ENCODE results near the gene EFTUD2.

EFTUD2 gene

DNA sequence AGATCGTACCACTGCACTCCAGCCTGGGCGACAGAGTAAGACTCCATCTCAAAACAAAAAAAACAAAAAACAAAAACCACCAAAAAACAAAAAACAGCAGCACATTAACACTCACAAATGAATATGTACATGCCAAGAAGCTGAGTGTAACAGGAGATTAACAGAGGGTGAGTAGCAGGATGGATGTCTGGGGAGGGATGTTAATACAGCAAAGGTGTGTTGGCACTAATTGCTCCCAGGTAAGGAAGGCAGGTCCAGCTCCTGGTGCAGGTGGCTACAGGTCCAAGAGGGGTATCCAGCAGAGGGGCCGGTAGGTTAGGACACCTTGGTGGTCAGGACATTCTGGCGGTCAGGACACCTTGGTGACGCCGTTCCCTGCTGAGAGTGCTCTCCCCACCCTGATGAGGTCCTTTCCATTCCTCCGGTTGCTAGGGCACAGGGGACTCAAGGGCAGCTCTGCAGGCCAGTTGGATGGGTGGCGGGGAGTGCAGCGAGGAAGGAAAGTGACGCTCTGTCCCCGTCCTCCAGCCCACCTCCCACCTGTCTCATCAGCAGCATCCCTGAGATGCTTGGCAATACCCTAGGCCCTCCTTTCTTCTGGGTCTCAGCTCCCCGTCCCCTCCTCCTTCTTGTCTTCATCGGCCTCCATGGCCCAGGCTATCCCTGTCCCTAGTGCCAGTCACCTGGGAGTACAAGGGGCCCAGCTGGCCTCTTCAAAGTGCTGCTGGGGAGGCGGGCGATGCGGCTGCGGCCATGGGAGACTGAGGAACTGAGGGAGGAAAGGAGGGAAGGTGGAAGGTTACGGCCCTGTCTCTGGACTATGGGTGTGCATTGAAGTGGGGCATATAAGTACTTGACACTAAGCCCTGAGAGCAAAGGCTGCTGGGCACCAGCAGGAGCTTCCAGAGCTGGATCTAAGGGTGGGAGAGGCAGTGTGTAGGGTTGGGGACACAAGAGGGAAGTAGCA is 26.8 kb upstream of the EFTUD2 start:
- DNase-seq (ENCODE audit: low read depth in 2 of 3, low spot score in 2 of 3): no peak

DNA sequence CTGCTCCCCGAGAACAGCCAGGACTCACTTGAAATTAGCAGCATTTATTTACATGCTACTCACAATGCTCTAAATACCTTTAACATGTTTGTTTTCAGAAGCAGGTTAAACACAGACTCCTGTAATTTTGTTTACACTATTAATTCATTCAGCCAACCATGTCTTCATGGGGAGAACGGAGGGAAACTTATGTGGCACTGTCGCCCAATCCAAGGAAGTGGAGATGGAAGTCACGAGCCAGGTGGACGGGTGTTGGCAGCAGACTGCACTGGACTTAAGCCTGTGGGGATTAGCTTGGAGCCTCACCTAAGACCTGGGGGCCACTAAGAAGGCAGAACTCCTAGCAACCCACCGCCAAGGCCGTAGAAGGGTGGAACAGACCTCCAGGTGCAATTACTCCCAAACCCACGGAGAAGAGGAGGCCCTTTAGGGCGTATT is 24.9 kb upstream of the EFTUD2 start:
- no peak for DNase-seq (ENCODE audit: low read depth in 2 of 3, low spot score in 2 of 3)

DNA sequence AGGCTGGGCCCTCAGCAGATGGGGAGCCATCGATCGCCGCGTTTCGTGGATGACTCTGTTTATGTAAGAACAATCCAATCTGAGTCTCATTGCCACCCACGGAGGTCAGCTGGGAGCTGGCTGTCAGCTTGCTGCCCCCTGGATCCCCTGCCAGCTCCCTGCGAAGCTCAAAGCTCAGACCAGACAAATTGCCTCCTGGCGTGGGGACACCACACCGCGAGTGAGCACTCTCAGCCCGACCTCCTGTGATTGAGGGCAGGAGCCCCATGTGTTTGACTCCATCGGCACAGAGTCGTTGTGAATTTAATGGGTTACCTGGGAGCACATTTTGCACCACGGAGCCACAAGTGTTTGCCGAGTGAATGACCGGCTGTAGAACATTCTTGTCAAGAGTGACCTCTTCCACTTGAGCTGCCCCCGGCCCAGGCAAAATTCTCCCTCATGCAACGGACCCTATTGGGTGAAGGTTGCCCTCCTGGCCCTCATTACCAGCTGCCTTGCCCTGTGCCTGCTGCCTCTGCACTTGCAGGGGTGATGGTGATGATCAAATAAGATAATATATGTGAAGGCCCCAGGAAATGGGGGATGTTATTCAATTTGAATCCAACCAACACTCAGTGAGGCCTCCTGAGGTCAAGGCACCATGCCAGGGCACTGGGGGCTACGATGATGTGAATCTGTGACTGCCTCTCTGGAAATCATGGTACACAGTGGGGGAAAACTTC is 23.7 kb upstream of the EFTUD2 start:
- DNase-seq (ENCODE audit: low read depth in 2 of 3, low spot score in 2 of 3): no peak

DNA sequence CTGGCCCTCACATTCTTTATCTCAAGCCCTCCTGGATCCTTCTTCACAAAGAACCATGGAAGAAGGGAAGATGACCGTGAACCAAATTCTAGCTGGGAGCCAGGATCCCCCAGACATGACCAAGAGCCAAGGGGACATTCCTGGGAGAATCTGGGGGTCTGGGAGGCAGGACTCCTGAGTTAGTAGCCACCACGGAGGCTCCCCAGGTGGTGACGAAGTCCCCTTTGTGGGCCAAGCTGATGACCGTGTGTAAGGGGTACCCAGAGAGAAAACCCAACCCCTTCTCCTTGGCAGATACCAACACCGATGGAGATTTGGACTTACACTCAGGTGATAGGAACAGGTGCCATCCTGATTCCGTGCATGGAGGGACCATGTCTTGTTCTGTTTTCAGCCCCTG is 22.9 kb upstream of the EFTUD2 start:
- DNase-seq (ENCODE audit: low read depth in 2 of 3, low spot score in 2 of 3): no peak

DNA sequence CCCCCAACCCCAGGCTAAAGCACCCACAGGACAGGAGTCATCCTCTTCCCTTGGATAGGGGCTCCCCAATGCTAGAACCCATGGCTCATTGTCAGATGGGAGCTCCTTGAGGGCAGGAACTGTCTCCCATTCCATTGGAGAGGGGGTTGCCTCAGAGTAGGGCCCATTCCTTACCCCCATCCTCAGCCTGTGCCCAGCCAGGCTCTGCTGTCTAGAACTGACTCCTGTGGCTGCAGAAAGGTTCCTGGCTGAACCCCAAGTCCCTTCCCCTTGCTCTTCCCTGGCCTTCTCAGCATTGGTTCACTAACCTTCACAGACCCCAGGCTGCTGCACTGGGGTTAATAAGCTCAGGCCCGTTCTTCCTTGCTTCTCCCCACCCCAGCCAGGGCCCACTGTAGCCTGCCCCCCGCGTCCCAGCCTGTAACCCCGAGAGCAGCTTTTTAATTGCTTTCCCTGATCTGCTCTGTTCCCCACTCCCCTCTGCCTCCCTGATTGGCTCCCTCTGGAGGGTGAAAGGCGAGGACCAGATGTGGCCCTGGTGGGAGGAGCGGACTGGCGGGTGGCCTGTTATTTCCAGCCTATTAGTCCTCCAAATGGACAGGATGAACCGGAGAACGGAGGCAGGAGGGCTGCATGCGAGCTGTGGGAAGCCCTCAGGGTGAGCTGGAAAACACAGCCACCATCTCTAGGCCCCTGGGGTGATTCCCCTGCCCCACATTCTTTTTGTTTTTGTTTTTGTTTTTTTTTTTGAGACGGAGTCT is 22.1 kb upstream of the EFTUD2 start:
- no peak for DNase-seq (ENCODE audit: low read depth in 2 of 3, low spot score in 2 of 3)

DNA sequence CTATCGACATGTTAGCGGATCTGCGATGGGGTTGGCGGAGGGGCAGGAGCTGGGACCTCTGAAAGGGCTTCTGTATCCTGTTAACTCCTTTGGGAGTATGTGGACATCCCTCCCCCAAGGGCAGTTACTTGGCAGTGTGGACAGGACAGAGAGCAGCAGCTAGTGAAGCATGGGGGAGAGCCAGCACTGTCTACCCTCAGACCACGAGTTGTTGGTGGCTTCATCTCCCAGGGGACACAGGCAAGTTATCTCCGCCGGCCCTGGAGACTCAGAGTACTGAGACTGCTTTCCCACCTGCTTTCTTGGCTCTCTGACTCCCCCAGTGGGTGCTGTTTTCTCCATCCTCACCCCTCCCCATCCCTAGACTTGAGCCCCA is 21.3 kb upstream of the EFTUD2 start:
- no peak for DNase-seq (ENCODE audit: low read depth in 2 of 3, low spot score in 2 of 3)

DNA sequence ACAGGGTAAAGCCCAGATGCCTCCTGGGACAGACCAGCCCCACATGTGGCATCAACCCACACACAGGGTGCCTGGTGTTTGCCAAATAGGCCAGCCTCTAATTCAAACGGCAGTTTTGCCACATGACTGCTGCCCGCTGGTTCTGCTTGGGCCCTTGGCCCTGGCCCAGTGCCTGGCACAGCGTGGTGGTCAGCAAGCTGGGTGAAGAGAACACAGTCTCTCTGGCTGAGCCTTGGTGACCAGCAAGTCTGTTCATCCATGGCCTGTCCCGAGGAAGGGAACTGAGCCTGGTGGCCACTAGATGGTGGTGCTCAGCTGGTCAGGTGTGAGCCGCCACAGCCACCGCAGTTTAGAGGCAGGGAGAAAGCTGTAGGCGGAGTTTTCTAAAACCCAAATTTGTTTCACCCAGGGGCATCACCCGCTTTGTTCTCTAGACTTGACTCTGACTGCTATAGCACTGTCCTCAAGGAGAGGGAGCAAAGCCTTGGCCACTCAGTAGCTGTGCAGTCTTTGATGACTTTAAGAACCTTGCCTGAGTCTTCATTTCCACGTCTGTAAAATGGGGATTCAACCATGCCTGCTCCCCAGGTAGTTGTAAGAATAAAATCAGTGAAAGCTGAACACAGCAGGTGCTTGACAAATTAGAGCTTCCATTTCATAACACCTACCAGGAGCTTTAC is 20.8 kb upstream of the EFTUD2 start:
- DNase-seq (ENCODE audit: low read depth in 2 of 3, low spot score in 2 of 3): peak in 2 of 3 experiments; percentile 25 to 27

DNA sequence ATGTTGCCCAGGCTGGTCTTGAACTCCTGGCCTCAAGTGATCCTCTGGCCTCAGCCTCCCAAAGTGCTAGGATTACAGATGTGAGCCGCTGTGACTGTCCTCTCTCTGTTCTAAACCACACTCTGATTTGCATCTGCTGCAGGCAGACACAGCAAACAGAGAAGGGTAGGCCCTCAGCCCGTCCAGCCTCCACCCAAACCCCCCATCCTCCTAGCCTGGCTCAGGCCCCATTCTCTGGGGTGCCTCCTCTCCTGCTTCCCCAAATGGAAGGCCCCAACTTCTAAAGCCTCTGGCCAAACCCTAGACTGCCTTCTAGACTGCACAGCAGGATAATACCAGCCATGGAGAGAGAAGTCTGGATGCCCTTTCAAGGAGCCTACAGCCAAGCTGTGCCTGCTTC is 20.2 kb upstream of the EFTUD2 start:
- DNase-seq (ENCODE audit: low read depth in 2 of 3, low spot score in 2 of 3): no peak

DNA sequence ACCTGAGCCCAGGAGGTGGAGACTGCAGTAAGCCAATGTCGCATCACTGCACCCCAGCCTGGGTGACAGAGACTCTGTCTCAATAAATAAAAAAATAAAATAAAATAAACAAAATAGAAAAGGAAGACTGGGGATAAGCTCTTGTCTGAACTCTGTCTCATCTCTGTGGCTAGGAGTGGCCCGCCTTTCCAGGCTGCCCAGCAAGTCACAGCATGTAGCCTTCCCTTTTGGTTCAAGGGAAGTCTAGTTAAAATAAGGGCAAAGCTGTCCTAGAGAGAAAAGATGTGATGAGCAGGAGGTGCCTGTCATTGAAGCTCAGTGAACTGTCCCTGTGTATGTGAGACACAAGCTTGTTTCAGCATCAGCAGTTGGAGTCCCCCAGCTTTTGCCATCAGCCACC is 18.8 kb upstream of the EFTUD2 start:
- DNase-seq (ENCODE audit: low read depth in 2 of 3, low spot score in 2 of 3): no peak

DNA sequence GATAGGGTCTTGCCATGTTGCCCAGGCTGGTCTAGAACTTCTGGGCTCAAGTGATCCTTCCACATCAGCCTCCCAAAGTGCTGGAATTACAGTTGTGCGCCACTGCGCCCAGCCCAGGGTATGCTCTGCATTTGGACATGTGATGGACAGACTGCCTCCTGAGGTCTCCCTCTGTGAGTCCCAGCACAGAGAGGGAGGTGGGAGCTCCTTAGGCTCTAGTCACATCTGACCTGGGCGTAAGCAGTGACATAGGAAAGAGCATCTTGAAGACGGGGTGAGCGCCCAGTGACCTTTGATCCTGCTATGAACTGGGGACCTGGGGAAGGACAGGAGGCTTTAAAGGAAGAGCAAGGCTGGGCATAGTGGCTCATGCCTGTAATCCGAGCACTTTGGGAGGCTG is 18.2 kb upstream of the EFTUD2 start:
- no peak for DNase-seq (ENCODE audit: low read depth in 2 of 3, low spot score in 2 of 3)

DNA sequence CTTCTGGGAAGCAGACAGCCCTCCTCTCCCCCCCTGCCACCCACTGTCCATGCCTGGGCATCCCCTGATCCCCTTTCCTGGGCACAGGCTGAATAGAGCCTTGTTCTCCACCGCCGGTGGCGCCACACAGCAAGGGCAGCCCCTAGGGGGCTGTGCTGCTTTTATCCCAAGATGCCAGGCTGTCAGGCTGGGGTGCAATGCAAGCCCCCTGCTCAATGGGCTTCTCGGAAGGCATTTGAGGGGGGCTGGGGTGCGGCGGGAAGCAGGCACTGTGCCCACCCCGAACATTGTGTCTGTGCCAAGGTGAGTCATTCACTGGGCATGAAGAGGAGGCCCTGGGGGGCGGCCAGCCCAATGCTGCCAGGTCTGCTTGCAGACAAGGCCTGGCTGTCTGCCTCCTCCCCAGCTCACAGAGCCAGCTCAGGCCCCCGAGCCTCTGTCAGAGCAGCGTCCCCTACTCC is 17.6 kb upstream of the EFTUD2 start:
- DNase-seq (ENCODE audit: low read depth in 2 of 3, low spot score in 2 of 3): no peak

DNA sequence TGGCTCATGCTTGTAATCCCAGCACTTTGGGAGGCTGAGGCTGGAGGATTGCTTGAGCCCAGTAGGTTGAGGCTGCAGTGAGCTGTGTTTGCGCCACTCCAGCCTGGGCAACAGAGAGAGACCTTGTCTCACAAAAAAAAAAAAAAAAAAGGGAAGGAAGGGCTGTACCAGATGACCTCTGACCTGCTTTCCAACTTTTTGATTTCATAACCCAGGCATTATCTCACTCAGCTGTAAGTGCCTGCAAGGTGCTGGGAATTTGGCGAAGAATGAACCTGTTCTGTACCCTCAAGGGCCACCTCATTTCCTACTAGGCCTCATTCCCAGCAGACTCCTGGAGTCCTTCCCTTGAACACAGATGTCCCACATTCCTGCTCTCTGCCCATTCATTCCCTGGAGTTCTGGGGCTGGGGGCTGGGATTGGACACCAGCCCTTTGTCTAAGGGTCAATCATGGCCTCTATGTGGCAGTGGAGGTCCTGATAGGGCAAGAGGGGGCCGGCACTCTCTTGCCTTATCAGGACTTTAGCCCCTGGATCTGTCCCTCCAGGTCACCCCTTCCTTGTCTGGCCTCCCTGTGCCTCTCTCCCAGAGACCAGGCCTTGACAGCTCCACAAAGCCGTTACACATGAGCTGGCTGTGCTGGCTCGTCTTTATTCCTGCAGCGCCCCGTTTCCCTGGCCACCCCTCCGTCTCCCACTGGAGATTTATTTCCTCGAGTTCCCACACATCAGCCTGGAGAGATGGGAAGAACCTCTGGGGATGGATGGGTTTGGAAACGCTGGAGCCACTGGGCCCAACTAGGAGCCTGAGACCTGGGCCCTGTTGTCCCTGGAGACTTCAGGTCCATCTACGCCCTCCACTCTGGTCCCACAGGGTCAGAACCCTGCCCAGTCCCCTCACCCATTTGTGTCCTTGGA is 16.9 kb upstream of the EFTUD2 start:
- no peak for DNase-seq (ENCODE audit: low read depth in 2 of 3, low spot score in 2 of 3)

DNA sequence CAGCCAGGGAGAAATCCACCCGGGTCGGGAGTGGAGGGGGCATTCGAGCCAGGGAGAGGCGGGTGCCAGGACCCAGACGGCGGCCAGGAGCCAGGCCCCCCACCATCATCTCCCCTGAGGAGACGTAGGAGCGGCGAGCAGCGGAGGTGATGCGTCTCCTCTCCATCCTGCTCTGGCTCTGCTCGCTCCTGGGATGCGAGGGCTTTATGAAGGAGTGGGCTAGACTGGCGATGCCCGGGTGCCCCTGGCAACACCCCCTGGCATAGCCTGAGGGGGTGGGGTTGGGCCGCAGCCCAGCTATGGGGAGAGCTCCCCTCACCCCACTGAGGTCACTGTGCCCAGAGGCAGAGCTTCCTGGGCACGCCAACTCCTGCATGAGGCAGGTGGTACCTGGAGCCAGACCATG is 16.1 kb upstream of the EFTUD2 start, which contains the start of gene GFAP:
Gene GFAP (minus strand): TSS at position 180 of the 406 bp plus-strand sequence. CDS start 14 bp downstream, at position 166.
- DNase-seq (ENCODE audit: low read depth in 2 of 3, low spot score in 2 of 3): no peak

DNA sequence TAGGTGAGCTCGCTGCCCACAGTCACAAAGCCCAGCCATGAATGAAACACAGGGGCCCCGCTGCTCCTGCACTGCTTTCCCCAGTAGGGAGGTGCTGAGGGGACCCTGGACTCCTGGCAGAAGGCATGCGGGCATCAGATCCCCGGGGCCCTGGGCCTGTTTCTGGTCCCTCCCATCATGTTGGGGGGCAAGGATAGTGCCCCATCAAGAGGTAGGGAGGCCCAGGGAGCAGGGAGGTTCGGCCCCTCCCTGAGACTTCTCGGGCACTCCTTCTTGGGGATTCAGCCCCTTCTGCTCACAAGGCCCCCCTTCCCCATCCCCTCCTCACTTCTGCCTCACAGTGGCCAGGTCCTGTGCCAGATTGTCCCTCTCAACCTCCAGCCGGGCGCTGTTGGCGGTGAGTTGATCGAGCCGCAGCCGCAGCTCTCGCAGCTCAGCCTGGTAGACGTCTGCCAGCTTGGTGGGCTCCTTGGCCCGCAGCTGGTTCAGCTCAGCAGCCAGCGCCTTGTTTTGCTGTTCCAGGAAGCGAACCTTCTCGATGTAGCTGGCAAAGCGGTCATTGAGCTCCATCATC is 15.5 kb upstream of the EFTUD2 start:
- DNase-seq (ENCODE audit: low read depth in 2 of 3, low spot score in 2 of 3): no peak

DNA sequence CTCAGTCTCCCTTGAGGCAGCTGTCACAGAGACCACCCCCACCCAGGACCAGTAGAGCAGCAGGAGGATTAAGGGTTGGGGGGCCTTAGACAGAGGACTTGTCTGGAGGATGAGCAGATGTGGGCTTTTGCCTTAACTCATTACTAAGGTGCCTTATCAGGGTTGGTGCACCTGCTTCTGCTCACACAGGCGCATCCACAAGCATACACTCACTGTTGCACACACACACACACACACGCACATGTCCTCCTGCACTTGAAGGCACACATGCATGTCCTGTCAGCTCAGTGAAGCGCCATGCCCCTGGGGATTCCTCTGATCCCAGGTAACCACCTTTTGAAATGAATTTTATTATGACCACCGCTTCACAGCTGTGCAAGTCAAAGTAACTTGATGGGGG is 14.9 kb upstream of the EFTUD2 start:
- no peak for DNase-seq (ENCODE audit: low read depth in 2 of 3, low spot score in 2 of 3)

DNA sequence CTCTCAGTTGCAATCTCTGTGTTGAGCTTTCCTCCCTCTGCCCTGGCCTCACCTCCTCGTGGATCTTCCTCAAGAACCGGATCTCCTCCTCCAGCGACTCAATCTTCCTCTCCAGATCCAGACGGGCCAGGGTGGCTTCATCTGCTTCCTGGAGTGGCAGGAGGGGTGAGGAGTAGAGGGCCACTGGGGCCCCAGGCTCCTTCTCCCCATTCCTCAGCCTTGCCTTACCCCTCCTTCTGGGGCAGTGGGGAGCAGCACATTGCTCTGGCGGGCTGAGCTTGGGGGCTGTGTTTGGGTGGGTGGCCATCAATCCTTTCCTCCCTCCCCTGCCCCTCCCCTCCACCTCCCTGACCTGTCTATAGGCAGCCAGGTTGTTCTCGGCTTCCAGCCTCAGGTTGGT is 14.4 kb upstream of the EFTUD2 start:
- DNase-seq (ENCODE audit: low read depth in 2 of 3, low spot score in 2 of 3): no peak

DNA sequence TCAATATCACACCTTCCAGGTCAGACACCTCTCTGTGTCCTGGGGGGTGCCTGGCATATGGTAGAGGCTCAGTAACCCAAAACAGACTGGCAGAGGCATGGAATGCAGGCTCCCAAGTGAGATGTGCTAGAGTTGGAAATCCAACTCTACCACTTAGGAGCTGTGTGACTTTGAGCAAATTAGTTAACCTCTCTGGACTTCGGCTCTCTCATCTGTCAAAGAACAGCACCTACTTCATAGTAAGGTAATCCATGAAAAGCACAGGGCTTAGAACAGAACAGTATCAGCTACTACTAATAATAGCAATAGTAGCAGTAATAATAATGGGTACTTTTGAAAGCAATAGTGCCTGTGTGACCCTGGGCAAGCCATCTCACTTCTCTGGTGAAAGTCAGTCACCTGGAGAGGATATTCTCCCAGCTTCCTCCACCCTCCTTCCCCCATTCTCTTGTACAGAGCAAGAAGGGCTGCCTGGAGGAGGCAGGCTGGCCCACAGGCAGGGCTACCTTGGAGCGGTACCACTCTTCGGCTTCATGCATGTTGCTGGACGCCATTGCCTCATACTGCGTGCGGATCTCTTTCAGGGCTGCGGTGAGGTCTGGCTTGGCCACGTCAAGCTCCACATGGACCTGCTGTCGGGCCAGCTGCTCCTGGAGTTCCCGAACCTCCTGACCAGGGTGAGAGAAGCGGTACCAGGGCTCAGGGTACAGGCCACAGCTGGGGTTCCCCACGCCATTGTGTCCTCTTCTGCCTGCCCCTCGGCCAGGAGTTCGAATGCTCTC is 13.7 kb upstream of the EFTUD2 start:
- no peak for DNase-seq (ENCODE audit: low read depth in 2 of 3, low spot score in 2 of 3)

DNA sequence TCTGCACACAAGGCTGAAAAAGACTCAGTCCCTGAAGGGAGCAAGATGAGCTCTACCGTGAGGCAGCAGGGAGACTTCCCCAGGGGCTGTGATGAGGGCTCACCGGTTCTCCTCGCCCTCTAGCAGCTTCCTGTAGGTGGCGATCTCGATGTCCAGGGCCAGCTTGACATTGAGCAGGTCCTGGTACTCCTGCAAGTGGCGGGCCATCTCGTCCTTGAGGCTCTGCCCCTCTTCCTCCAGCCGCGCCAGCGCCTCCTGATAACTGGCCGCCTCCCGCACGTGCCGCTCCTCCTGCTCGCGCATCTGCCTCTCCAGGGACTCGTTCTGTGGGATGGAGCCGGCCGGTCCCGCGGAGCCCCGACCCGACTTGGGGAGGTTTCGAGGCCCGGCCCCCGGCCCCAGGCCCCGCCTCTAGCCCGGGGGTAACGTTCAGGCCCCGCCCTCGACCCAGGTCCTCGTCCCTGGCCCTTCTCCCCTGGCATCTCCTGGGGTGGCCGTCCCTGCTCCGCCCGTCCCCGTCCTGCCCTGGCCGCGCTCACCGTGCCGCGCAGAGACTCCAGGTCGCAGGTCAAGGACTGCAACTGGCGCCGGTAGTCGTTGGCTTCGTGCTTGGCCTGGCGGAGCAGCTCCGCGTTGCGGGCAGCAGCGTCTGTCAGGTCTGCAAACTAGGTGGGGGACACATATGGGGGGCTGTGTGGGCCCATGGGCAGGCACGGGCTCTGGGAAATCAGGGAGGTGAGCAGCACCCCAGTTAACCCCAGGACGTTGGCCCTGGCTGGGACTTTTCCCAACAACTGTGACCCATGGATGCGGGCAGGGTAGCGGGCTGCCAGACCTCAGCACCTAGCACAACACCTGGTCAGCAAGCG is 12.1 kb upstream of the EFTUD2 start:
- peak in 1 of 3 experiments; percentile 9 for DNase-seq (ENCODE audit: low read depth in 2 of 3, low spot score in 2 of 3)
